K562 treated with DMSO at 1 percent for 48 hours (cell line): Measurements from ENCODE around the gene DISC1. TPM values are rescaled to one million over a fixed set of nuclear protein-coding genes. Genes with fewer than 3 reads are reported as not detected.

Experiments used
- total RNA-seq: library from RNA; unstranded; fragments of 300-600 nt; gene quantifications from 2 replicates; pipeline ENCODE4 v1.2.3, GENCODE V29; 2022; ENCODE audit warnings: low replicate concordance; ENCODE audit errors: extremely low read depth

Gene DISC1
- total RNA-seq, result not detected in 2 replicates

DNA sequence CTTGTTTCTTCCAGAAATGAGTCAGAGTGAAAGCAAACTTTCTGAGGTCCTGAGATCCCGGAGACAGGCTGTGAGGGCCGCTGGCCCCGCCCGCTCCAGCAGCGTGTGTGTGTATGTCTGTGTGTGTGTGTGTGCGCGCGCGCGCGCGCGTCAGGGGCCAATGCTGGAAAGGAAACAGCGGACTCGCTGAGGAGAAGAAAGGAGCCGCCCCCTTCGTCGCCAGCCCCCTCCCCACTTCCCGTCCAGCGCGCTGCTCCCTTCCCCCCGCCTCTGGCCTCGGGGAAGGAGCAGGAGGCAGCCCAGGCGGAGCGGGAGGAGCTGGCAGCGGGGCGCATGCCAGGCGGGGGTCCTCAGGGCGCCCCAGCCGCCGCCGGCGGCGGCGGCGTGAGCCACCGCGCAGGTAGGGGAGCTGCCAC lies at the start of gene DISC1:
TSS of gene DISC1 (plus strand) at position 256 of the 416 bp plus-strand sequence. CDS start at position 334, 78 bp downstream.

Other genes starting within 250 kb of the DISC1 start
- gene EGLN1, start 204.5 kb upstream of the DISC1 start, total RNA-seq, result not detected in 2 replicates
- gene TSNAX, start 98.1 kb upstream of the DISC1 start, total RNA-seq, result not detected in 2 replicates